ACC112 (cell line): ENCODE data around the gene PRR22.
A peak's percentile ranks its signal among the peaks of the same experiment; 100 is the strongest.

Experiments used
- H2AFZ ChIP-seq: fragments of 200-600 bp; sonication (generic); one replicate; pipeline ENCODE4 v1.6.0; 2017; ENCODE audit warnings: antibody characterized with exemption, low read length; ENCODE audit not compliant: unreplicated experiment
- H3K27ac ChIP-seq: fragments of 200-600 bp; sonication (generic); 2 replicates; pipeline ENCODE4 v1.5.1; 2014; ENCODE audit warnings: low read depth, mild to moderate bottlenecking, antibody characterized with exemption, low read length, moderate library complexity
- H3K27me3 ChIP-seq: fragments of 200-600 bp; sonication (generic); 2 replicates; pipeline ENCODE4 v1.6.1; 2014; ENCODE audit warnings: mild to moderate bottlenecking, antibody characterized with exemption, low read length, moderate library complexity, mixed read lengths; ENCODE audit not compliant: insufficient read depth
- H3K36me3 ChIP-seq: fragments of 200-600 bp; sonication (generic); 2 replicates; pipeline ENCODE4 v1.6.1; 2016; ENCODE audit warnings: mild to moderate bottlenecking, antibody characterized with exemption, low read length, moderate library complexity, mixed read lengths; ENCODE audit not compliant: insufficient read depth
- H3K4me1 ChIP-seq: fragments of 200-600 bp; sonication (generic); one replicate; pipeline ENCODE4 v1.6.1; 2016; ENCODE audit warnings: low read length, mixed read lengths; ENCODE audit not compliant: insufficient read depth, unreplicated experiment, control insufficient read depth
- H3K4me3 ChIP-seq: fragments of 200-600 bp; sonication (generic); 2 replicates; pipeline ENCODE4 v1.5.1; 2014; ENCODE audit warnings: mild to moderate bottlenecking, low read depth, low read length
- H3K79me2 ChIP-seq: fragments of 200-600 bp; sonication (generic); one replicate; pipeline ENCODE4 v1.6.0; 2016; ENCODE audit warnings: low read length; ENCODE audit not compliant: control insufficient read depth, unreplicated experiment, insufficient read depth

PRR22 gene

GRCh38 chr19:5801796-5802619 is 17.5 kb upstream of the PRR22 start:
- no peak overlapping the region for H3K4me3 ChIP-seq
- H2AFZ ChIP-seq = no peak overlapping the region
- H3K79me2 ChIP-seq = no peaks in the 10 kb centered on the region
- H3K36me3 ChIP-seq = no peaks in the 10 kb centered on the region
- H3K27ac ChIP-seq = no peak overlapping the region
- H3K4me1 ChIP-seq = peaks cover 3% of the 10 kb centered on the region
- H3K27me3 ChIP-seq = peaks cover 18% of the 10 kb centered on the region

- Histone ChIP-seq H3K27me3 (peaks cover 11% of the 10 kb centered on the region), H2AFZ (no peak overlapping the region), H3K4me1 (peaks cover 3% of the 10 kb centered on the region), H3K36me3 (no peaks in the 10 kb centered on the region), H3K79me2 (no peaks in the 10 kb centered on the region), H3K4me3 (no peak overlapping the region), H3K27ac (no peak overlapping the region)
These were observed 16.1 kb upstream of the PRR22 start for GRCh38 chr19:5800361-5801270.

GRCh38 chr19:5799247-5800241 is 15.0 kb upstream of the PRR22 start:
- Histone ChIP-seq H3K27me3 (peaks cover 5% of the 10 kb centered on the region), H3K27ac (no peak overlapping the region), H3K4me1 (peaks cover 3% of the 10 kb centered on the region), H2AFZ (no peak overlapping the region), H3K79me2 (no peaks in the 10 kb centered on the region), H3K4me3 (no peak overlapping the region), H3K36me3 (no peaks in the 10 kb centered on the region)

GRCh38 chr19:5798244-5798643 is 13.7 kb upstream of the PRR22 start:
- no peaks in the 10 kb centered on the region for H3K27me3 ChIP-seq
- H2AFZ ChIP-seq = no peak overlapping the region
- H3K36me3 ChIP-seq = no peaks in the 10 kb centered on the region
- no peaks in the 10 kb centered on the region for H3K79me2 ChIP-seq
- H3K4me1 ChIP-seq = no peaks in the 10 kb centered on the region
- no peak overlapping the region for H3K4me3 ChIP-seq
- H3K27ac ChIP-seq = no peak overlapping the region

GRCh38 chr19:5795382-5795919 is 10.9 kb upstream of the PRR22 start:
- Histone ChIP-seq H2AFZ (no peak overlapping the region), H3K36me3 (no peaks in the 10 kb centered on the region), H3K27ac (no peak overlapping the region), H3K4me3 (no peak overlapping the region), H3K27me3 (no peaks in the 10 kb centered on the region), H3K79me2 (no peaks in the 10 kb centered on the region), H3K4me1 (no peaks in the 10 kb centered on the region)

GRCh38 chr19:5793188-5793587 is 8.6 kb upstream of the PRR22 start:
- Histone ChIP-seq H3K36me3 (no peaks in the 10 kb centered on the region), H3K27me3 (no peaks in the 10 kb centered on the region), H3K4me1 (no peaks in the 10 kb centered on the region), H3K4me3 (no peak overlapping the region), H2AFZ (no peak overlapping the region), H3K27ac (no peak overlapping the region), H3K79me2 (peaks cover 3% of the 10 kb centered on the region)

- no peak overlapping the region for H3K27ac ChIP-seq
- no peaks in the 10 kb centered on the region for H3K27me3 ChIP-seq
- no peak overlapping the region for H3K4me3 ChIP-seq
- no peaks in the 10 kb centered on the region for H3K36me3 ChIP-seq
- no peak overlapping the region for H2AFZ ChIP-seq
- peaks cover 3% of the 10 kb centered on the region for H3K79me2 ChIP-seq
- H3K4me1 ChIP-seq = no peaks in the 10 kb centered on the region
These were observed 7.7 kb upstream of the PRR22 start for GRCh38 chr19:5792224-5792623.

GRCh38 chr19:5790559-5791520 is 6.3 kb upstream of the PRR22 start, which contains the start of gene DUS3L:
DUS3L (minus strand) TSS chr19:5791163; CDS start chr19:5791141, 22 bp downstream.
- Histone ChIP-seq H2AFZ (peak within 1 kb of the TSS; percentile 80), H3K27ac (peak within 1 kb of the TSS; percentile 91), H3K36me3 (no peaks in the 10 kb centered on the region), H3K4me3 (peak within 1 kb of the TSS; percentile 93), H3K4me1 (no peaks in the 10 kb centered on the region), H3K27me3 (no peaks in the 10 kb centered on the region), H3K79me2 (peaks cover 3% of the 10 kb centered on the region)

GRCh38 chr19:5789886-5790558 is 5.5 kb upstream of the PRR22 start:
- H3K4me3 ChIP-seq = peak overlapping the region; percentile 93
- H3K27me3 ChIP-seq = no peaks in the 10 kb centered on the region
- H2AFZ ChIP-seq = no peak overlapping the region
- peaks cover 3% of the 10 kb centered on the region for H3K79me2 ChIP-seq
- H3K4me1 ChIP-seq = no peaks in the 10 kb centered on the region
- no peak overlapping the region; the same call in 1 of the 2 replicates for H3K27ac ChIP-seq
- no peaks in the 10 kb centered on the region for H3K36me3 ChIP-seq
